ENCODE measurements around the gene CCL3.
A peak's percentile ranks its signal among the peaks of the same experiment; 100 is the strongest.
"Not testable (repeated sequence)": the region's sequence is repeated elsewhere in the genome, so short reads cannot be mapped to it uniquely, and the experiment has no call there.

CCL3 gene

DNA sequence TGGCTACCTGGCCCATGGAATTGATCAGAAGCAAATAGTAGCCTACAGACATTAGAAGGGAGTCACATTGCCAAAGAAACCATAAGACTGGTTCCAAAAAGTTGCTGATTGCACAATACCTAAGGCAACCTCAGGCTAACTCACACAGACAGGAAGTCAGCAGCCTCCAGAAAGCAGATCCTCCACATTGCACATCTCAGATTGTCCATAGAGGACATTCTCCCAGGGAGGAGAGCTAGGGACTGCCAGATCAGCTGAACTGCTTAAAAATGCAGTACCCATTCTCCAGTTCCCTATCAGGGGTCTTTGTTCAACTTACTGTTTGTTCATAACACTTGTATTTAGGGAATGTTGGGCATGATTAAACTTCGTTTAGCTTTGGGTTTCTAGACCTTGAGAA is 4.2 kb downstream of the CCL3 start:
- peak in 1 of 5 experiments; percentile 47 for DNase-seq

GRCh38 chr17:36083691-36084090 is 6.3 kb downstream of the CCL3 start:
- DNase-seq = not testable (repeated sequence)

- DNase-seq = peak in 2 of 5 experiments; percentile 86 to 90
Measured at GRCh38 chr17:36082482-36083120, 7.3 kb downstream of the CCL3 start.

DNA sequence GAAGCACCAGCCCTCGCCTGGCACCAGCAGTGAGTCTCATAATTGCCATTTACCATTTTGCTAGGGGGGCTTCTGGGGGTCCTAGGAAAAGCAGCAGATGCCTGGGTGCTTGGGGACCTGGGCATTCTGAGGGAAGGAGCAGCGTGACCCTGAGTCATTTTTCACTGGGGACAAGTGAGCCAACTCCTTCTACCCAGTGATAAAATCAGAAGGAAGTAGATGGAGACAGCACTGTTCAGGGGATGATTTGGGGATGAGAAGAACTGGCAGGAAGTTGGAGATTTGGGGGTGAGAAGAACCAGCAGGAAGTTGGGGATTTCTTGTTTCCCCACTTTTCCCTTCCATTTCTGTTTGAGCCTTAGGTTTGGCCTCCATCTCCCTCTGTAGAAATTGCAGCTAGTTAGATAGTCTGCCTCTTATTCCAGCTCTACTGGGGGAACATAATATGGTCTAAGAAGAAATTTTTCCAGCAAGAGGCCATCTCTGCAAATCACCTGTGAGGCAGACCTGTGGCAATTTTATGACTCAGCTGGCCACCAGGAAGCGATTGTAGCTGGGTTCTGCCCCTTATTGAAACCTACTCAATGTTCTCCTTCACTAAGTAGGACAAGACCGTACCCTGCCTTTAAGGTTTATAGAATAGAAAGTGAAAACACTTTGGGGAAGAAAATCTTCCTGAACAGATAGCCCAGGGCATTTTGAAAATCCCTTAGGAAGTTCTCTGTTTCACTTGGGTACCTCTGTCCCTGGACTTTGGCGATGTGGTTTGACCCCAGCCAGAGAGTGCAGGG is 8.1 kb downstream of the CCL3 start:
- peak in 1 of 5 experiments; percentile 40 for DNase-seq

DNA sequence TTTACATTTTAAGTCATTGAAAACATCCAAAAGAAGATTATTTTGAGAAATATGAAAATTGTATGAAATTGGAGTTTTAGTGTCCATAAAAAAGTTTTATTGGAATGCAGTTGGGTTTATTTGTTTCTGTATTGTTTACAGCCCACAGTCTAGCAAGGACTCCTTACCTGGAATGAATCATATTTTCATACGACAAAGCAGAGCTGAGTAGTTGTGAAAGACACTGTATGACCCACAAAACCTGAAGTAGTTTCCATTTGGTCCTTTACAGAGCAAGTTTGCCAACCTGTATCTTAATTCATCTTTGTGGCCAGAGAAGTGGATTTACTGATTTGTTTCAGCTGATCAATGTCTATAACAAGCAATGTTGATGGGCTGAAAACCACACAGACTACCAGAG is 15.6 kb downstream of the CCL3 start:
- DNase-seq = peak in 1 of 5 experiments; percentile 78

GRCh38 chr17:36072431-36073121 is 17.4 kb downstream of the CCL3 start:
- peak in 3 of 5 experiments; percentile 35 to 63 (median 52) for DNase-seq

- DNase-seq = no peak
Measured at GRCh38 chr17:36071751-36072150, 18.2 kb downstream of the CCL3 start.

DNA sequence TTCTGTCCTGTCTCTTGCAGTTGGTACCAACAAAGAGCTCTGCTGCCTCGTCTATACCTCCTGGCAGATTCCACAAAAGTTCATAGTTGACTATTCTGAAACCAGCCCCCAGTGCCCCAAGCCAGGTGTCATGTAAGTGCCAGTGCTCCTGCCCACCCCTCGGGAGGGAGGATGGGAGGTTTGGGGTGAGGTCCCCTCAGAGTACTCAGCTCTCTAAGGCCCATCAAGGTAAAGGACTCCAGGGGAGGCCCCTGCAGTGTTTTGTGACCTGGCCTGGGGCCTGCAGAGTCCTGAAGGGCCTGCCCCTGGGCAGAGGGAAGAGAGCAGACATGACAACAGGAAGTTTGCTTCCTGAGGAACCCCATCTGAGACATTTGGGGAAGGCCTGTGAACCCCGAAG is 19.5 kb downstream of the CCL3 start:
- no peak for DNase-seq

GRCh38 chr17:36069136-36069535 is 20.8 kb downstream of the CCL3 start:
- no peak for DNase-seq

GRCh38 chr17:36068524-36068923 is 21.4 kb downstream of the CCL3 start:
- DNase-seq = no peak

DNA sequence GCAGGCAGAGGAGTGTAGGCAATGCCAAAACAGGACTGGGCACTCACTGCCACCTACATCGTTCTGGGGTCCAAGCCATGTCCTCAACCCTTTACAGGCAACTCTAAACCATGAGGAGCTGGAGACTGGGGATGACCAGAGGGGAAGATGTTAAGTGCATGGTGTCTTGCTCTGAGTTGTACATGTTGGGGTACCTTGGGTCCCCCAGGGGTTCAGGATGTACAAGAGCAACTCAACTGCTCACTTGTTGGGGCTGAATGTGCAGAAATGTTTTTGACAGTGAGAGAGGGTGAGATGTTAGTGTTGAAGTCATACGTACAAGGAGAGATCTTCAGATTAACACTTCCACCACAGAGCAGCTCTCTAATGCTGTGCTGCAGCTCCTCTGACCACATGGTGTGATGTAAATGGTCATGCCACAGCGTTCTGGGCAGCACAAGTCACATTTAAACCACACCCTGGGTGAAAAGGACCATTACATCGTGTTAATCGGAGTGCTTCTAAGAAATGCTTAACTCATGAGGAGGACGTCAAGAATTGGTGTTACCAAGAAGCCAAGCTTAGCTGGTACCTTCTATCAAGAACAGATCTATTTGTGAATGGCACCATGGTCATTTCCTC is 23.5 kb downstream of the CCL3 start:
- peak in 2 of 5 experiments; percentile 63 to 86 for DNase-seq

GRCh38 chr17:36063786-36064541 is 26.0 kb downstream of the CCL3 start, which contains the start of gene CCL18:
Gene CCL18 (plus strand): TSS chr17:36064272. CDS start chr17:36064343, 71 bp downstream.
- no peak for DNase-seq

- DNase-seq = no peak
Measured at GRCh38 chr17:36060816-36061215, 29.1 kb downstream of the CCL3 start.

DNA sequence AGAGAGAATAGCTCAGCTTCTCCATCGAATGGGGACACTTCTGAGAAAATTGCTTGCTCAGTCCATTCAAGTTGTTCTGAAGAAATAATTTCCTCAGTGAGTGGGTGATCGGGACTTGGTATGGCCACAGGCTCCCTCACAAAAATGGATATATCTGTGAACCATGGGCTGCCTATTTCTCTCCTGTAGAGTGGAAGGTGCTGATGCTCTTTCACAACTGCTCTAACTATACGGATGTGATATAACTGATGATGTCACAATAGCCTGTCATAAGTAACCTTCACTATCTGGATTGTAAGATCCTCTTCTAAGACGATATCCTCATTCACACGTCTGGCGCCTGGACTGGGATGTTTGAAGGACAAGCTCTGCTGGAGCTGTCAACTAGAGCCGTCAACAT is 30.5 kb downstream of the CCL3 start:
- no peak for DNase-seq

DNA sequence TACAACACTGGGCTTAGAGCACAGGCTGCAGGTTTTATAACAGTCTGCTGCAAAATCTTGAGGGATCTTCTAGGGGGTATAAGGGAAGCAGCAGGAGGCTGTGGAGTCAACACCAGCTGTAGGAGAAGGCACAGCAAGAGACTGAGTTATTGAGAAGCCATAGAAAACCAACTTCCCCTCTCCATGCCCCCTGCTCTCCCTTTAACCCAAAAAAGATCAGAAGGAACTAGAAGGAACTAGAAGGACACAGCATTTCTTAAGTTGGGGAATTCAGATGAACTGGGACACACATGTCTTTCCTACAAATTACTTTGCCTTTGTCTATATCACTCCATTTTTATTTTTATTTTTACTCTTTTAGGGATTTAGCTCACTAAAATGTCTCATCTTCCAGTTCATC is 32.0 kb downstream of the CCL3 start:
- DNase-seq = no peak

- no peak for DNase-seq
Measured at GRCh38 chr17:36055921-36056520, 33.9 kb downstream of the CCL3 start.

DNA sequence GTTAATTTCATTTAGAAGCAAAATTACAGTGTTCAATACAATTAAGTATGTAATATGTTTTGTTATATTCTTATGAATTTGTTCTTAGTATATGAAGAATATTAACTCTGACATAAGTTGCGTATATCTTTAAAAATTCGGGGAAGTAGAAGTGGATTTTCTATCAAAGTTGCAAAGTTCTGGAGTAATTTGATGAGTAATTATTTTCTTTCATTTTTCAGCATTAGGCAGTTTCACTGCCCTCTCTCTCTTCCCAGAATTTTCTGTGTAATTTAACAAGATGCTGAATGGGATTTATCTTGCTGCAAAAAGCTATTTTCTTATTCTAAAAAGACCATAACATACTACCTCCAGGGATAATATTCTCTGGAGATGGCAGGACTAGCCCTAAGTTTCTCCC is 34.8 kb downstream of the CCL3 start:
- DNase-seq = no peak

GRCh38 chr17:36049643-36050042 is 40.3 kb downstream of the CCL3 start:
- no peak for DNase-seq

DNA sequence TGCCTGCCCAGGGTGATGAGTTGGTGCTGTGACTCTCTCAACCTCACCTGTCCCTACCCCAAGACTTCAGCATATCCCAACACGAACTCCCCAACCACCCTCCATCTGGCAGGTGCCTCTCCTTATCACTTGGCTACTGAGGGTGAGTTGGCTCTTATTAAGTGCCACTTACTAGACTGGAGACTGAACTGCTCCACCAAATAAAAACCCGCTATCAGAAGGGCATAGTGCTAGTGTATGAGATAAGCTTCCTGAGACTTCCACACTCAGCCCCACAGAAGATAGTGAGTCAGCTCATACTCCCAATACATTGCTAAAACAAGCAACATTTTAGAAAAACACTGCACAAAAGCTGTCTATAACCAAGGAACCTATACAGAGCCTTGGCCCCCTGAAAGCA is 41.9 kb downstream of the CCL3 start:
- no peak for DNase-seq
